A549 (cell line): ENCODE measurements around the gene MED14. TPM values are rescaled to one million over a fixed set of nuclear protein-coding genes. Genes with fewer than 3 reads are reported as not detected.

ENCODE experiments used
- ATAC-seq, 2 experiments: fragments of 200-7000 bp in 1 of 2; fragments of >200 bp in 1 of 2; cut with Nextera tagmentation in 1 of 2; cut with Tn5 transposase in 1 of 2; 3 replicates each; pipeline versions ENCODE4 v1.8.0 to v1.9.1; 2018 to 2020; ENCODE audit warnings: mild to moderate bottlenecking in 1 of 2, moderate library complexity in 1 of 2
- CTCF ChIA-PET: fragments of 300-600 bp; sonication (Branson Sonifier 250); formaldehyde crosslinking; extraction: SDS; loops from one replicate; lab custom pipeline; 2021; ENCODE audit warnings: antibody characterized with exemption, inconsistent platforms; lab: Yijun Ruan, JAX
- POLR2A ChIA-PET: fragments of 350-600 bp; formaldehyde crosslinking; extraction: SDS; loops from one replicate; lab custom pipeline; 2021; ENCODE audit warnings: antibody characterized with exemption, inconsistent platforms; lab: Yijun Ruan, JAX
- DNase-seq, 2 experiments: peaks; one replicate each; pipeline versions ENCODE4 v3.0.0 to v3.0.0-alpha.2; 2011 to 2016; ENCODE audit warnings: low read depth in 1 of 2, low spot score in 1 of 2
- FAIRE-seq: peaks from 2 replicates; lab custom pipeline; 2011; peaks lifted over from hg19 to GRCh38; lab: Jason Lieb, UNC
- H3K27ac ChIP-seq, 2 experiments: fragments of >200 bp; sonication (Bioruptor Twin); formaldehyde crosslinking; 3 replicates each; pipeline ENCODE4 v1.5.1; 2016 to 2017
- H3K4me1 ChIP-seq: fragments of >200 bp; sonication (Bioruptor Twin); formaldehyde crosslinking; 3 replicates; pipeline ENCODE4 v1.6.1; 2016
- H3K4me2 ChIP-seq: fragments of >200 bp; sonication (Bioruptor Twin); formaldehyde crosslinking; 3 replicates; pipeline ENCODE4 v1.6.1; 2016
- H3K4me3 ChIP-seq: fragments of >200 bp; sonication (Bioruptor Twin); formaldehyde crosslinking; 3 replicates; pipeline ENCODE4 v1.5.1; 2016
- H3K9me3 ChIP-seq: fragments of >200 bp; sonication (Bioruptor Twin); formaldehyde crosslinking; 3 replicates; pipeline ENCODE4 v1.6.1; 2016
- BHLHE40 ChIP-seq: IDR thresholded peaks from 2 replicates; pipeline ENCODE4 v1.6.1; 2012; ENCODE audit warnings: low read depth, low read length, inconsistent platforms
- CHD2 ChIP-seq: fragments of 150-350 bp; IDR thresholded peaks from 2 replicates; pipeline ENCODE4 v1.6.1; 2014; ENCODE audit warnings: low read length; ENCODE audit not compliant: partially characterized antibody
- CHD4 ChIP-seq: fragments of 200-600 bp; sonication (generic); IDR thresholded peaks from 2 replicates; pipeline ENCODE4 v1.6.1; 2016; ENCODE audit warnings: antibody characterized with exemption, mild to moderate bottlenecking, borderline replicate concordance
- EHF ChIP-seq: fragments of 250-450 bp; sonication (Bioruptor Pico); IDR thresholded peaks from 2 replicates; pipeline ENCODE4 v1.5.0; 2020; ENCODE audit warnings: mild to moderate bottlenecking
- ELK1 ChIP-seq: fragments of 150-350 bp; IDR thresholded peaks from 2 replicates; pipeline ENCODE4 v1.6.1; 2014; ENCODE audit warnings: low read depth, mild to moderate bottlenecking, low read length
- FOSB ChIP-seq: fragments of 250-450 bp; sonication (Bioruptor Pico); IDR thresholded peaks from 2 replicates; pipeline ENCODE4 v1.5.0; 2020; ENCODE audit warnings: mild to moderate bottlenecking, moderate library complexity
- FOSL2 ChIP-seq, 2 experiments: fragments of 450-650 bp in 1 of 2; fragments of >200 bp in 1 of 2; sonication (Bioruptor Twin) in 1 of 2; formaldehyde crosslinking; IDR thresholded peaks; 2 replicates each; pipeline versions ENCODE4 v1.5.0 to v1.6.1; 2016 to 2020; ENCODE audit warnings: mild to moderate bottlenecking in 1 of 2, moderate library complexity in 1 of 2
- HEYL ChIP-seq: fragments of 250-450 bp; sonication (Bioruptor Pico); IDR thresholded peaks from 2 replicates; pipeline ENCODE4 v1.8.0; 2021; ENCODE audit warnings: mild to moderate bottlenecking, moderate library complexity
- HOXA7 ChIP-seq: fragments of 250-450 bp; sonication (Bioruptor Pico); IDR thresholded peaks from 2 replicates; pipeline ENCODE4 v1.5.0; 2020; ENCODE audit warnings: mild to moderate bottlenecking, moderate library complexity
- HOXB13 ChIP-seq: fragments of 250-450 bp; sonication (Bioruptor Pico); IDR thresholded peaks from 2 replicates; pipeline ENCODE4 v1.5.0; 2020; ENCODE audit warnings: low read depth, mild to moderate bottlenecking, moderate library complexity
- JUN ChIP-seq, 2 experiments: fragments of >200 bp; sonication (Bioruptor Twin); formaldehyde crosslinking; IDR thresholded peaks; 2 replicates in 1 of 2; 3 replicates in 1 of 2; pipeline ENCODE4 v1.6.1; 2016 to 2017
- JUNB ChIP-seq: fragments of >200 bp; sonication (Bioruptor Twin); formaldehyde crosslinking; IDR thresholded peaks from 2 replicates; pipeline ENCODE4 v1.6.1; 2016
- KDM1A ChIP-seq: fragments of 200-600 bp; sonication (generic); IDR thresholded peaks from 2 replicates; pipeline ENCODE4 v1.6.1; 2016; ENCODE audit warnings: low read depth, mild to moderate bottlenecking
- MAZ ChIP-seq: fragments of 150-350 bp; IDR thresholded peaks from 2 replicates; pipeline ENCODE4 v1.6.1; 2014; ENCODE audit warnings: antibody characterized with exemption, low read depth, low read length, borderline replicate concordance
- NPAS2 ChIP-seq: fragments of 250-450 bp; sonication (Bioruptor Pico); IDR thresholded peaks from 2 replicates; pipeline ENCODE4 v1.8.0; 2022; ENCODE audit warnings: mild to moderate bottlenecking, moderate library complexity, borderline replicate concordance
- NR3C1 ChIP-seq: fragments of >200 bp; sonication (Bioruptor Twin); formaldehyde crosslinking; IDR thresholded peaks from 3 replicates; pipeline ENCODE4 v1.6.1; 2017
- PHF8 ChIP-seq: fragments of 200-600 bp; sonication (generic); IDR thresholded peaks from 2 replicates; pipeline ENCODE4 v1.6.1; 2016; ENCODE audit warnings: low read depth, mild to moderate bottlenecking, antibody characterized with exemption, moderate library complexity, borderline replicate concordance
- POLR2AphosphoS2 ChIP-seq: conservative IDR thresholded peaks from 2 replicates; pipeline ENCODE4 v1.6.1; 2012; ENCODE audit warnings: low read length, improper control_type of control experiment, inconsistent platforms
- REST ChIP-seq: fragments of 200-600 bp; sonication (generic); IDR thresholded peaks from 2 replicates; pipeline ENCODE4 v1.6.1; 2016; ENCODE audit warnings: antibody characterized with exemption, mild to moderate bottlenecking, moderate library complexity
- SMC3 ChIP-seq: fragments of >200 bp; sonication (Bioruptor Twin); formaldehyde crosslinking; IDR thresholded peaks from 3 replicates; pipeline ENCODE4 v1.6.1; 2018; ENCODE audit warnings: inconsistent platforms
- TP53 ChIP-seq: fragments of 250-450 bp; sonication (Bioruptor Pico); IDR thresholded peaks from 2 replicates; pipeline ENCODE4 v1.5.0; 2021; ENCODE audit warnings: mild to moderate bottlenecking, moderate library complexity
- ZC3H11A ChIP-seq: fragments of 450-650 bp; IDR thresholded peaks from 2 replicates; pipeline ENCODE4 v1.6.1; 2014; ENCODE audit warnings: antibody characterized with exemption, mild to moderate bottlenecking
- ZFP36 ChIP-seq: fragments of 450-650 bp; IDR thresholded peaks from 2 replicates; pipeline ENCODE4 v1.6.1; 2014; ENCODE audit warnings: borderline replicate concordance; ENCODE audit not compliant: partially characterized antibody
- WGBS: methylation state at CpG from one replicate; pipeline ENCODE4 v1.1.6; 2017; ENCODE audit errors: missing lambda C conversion rate; 5-methylcytosine and 5-hydroxymethylcytosine counted together
- polyA plus RNA-seq, 4 experiments: library from polyadenylated mRNA; depleted of rRNA in 3 of 4; stranded (reverse); fragments of >200 nt; fragmentation: RNase III in 1 of 4; extraction: RNeasy Plus Mini Kit Qiagen cat#74134 plus additional on column Dnase treatment in 1 of 4; gene quantifications; 2 replicates in 3 of 4; 3 replicates in 1 of 4; pipeline ENCODE4 v1.2.3, GENCODE V29; 2011 to 2017
- TF ChIP-seq, protein P1 (sequence below): fragments of >200 bp; sonication (Bioruptor Twin); formaldehyde crosslinking; IDR thresholded peaks from 3 replicates; pipeline ENCODE4 v1.5.1; 2016
- TF ChIP-seq, protein P2 (sequence below): IDR thresholded peaks from 2 replicates; pipeline ENCODE4 v1.6.1; 2012
- TF ChIP-seq, protein P3 (sequence below): fragments of >200 bp; sonication (Bioruptor Twin); formaldehyde crosslinking; IDR thresholded peaks from 3 replicates; pipeline ENCODE4 v1.6.1; 2016
- TF ChIP-seq, protein P4 (sequence below): fragments of 250-450 bp; sonication (Bioruptor Pico); IDR thresholded peaks from 2 replicates; pipeline ENCODE4 v1.5.0; 2021; ENCODE audit warnings: mild to moderate bottlenecking, moderate library complexity, borderline replicate concordance

Gene MED14
- polyA plus RNA-seq, 2 of the 4 experiments (the other 2 are of a cell fraction), result 26.8 to 62.0 TPM

- no peak for FAIRE-seq
These were observed 5.5 kb downstream of the MED14 start for GRCh38 chrX:40729598-40730584.

DNA sequence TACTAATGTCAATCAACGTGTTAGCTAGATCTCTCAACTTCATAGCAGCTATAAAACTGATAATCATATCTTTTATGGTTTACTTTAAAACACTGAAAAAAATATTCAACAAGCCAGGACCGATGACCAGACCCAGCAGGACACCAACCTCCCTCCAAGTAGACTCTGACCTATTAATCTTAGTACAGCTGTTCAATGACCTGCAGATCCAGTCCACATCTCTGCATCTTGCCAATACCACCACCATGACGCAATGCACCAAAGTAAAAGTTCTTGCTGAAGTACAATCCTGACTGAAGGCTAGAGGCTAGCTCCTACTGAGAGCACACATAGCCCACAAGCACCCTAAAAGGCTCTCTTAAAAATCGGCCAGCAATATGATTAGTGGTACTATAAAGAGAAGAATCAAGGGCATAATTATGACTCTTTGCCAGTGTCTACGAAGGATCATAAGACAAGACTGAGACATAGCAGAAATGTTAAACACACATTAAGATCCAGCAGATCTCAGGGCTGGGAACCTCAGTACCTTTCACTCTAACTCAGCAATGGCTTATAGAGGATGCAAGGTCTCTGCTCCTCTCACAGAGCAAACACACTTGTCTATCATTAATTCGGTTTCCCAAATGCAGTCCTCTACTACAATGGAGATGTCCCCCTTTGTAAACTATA lies 7.6 kb downstream of the MED14 start:
- ChIA-PET POLR2A (no interaction called here), CTCF (no interaction called here)
- Histone ChIP-seq H3K27ac (no peak overlapping the region), H3K4me3 (no peak overlapping the region), H3K4me2 (no peak overlapping the region), H3K9me3 (no peaks in the 10 kb centered on the region), H3K4me1 (no peaks in the 10 kb centered on the region; the same call in 2 of the 3 replicates)
- ATAC-seq (no peak), DNase-seq (no peak), FAIRE-seq (no peak)
- WGBS, result 81% methylated on average over 6 of the region's 6 CpGs
- TF ChIP-seq, protein P1, sequence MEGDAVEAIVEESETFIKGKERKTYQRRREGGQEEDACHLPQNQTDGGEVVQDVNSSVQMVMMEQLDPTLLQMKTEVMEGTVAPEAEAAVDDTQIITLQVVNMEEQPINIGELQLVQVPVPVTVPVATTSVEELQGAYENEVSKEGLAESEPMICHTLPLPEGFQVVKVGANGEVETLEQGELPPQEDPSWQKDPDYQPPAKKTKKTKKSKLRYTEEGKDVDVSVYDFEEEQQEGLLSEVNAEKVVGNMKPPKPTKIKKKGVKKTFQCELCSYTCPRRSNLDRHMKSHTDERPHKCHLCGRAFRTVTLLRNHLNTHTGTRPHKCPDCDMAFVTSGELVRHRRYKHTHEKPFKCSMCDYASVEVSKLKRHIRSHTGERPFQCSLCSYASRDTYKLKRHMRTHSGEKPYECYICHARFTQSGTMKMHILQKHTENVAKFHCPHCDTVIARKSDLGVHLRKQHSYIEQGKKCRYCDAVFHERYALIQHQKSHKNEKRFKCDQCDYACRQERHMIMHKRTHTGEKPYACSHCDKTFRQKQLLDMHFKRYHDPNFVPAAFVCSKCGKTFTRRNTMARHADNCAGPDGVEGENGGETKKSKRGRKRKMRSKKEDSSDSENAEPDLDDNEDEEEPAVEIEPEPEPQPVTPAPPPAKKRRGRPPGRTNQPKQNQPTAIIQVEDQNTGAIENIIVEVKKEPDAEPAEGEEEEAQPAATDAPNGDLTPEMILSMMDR, result no peak
- TF ChIP-seq HOXB13 (CRISPR knock-in tag), result no peak
- no peak for TF ChIP-seq ZC3H11A
- TF ChIP-seq CHD4, result no peak
- no peak for TF ChIP-seq TP53 (CRISPR knock-in tag)
- no peak for TF ChIP-seq ZFP36
- TF ChIP-seq REST, result no peak
- no peak for TF ChIP-seq CHD2
- no peak for TF ChIP-seq NPAS2 (CRISPR knock-in tag)
- TF ChIP-seq FOSL2 (IDR thresholded peaks at IDR 0.05), result no peak
- no peak for TF ChIP-seq FOSL2 (CRISPR knock-in tag; IDR thresholded peaks at IDR 0.05)

More at GRCh38 chrX:40729598-40730584, 5.5 kb downstream of the MED14 start:
- WGBS, result 88% methylated on average over 4 of the region's 4 CpGs
- H3K4me3 ChIP-seq, result no peak overlapping the region
- H3K4me1 ChIP-seq, result peaks cover 15% of the 10 kb centered on the region; the same call in 2 of the 3 replicates
- no peak for DNase-seq
- POLR2A ChIA-PET, result no interaction called here
- TF ChIP-seq KDM1A, result no peak
- TF ChIP-seq, protein P2, sequence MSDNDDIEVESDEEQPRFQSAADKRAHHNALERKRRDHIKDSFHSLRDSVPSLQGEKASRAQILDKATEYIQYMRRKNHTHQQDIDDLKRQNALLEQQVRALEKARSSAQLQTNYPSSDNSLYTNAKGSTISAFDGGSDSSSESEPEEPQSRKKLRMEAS, result no peak
- no peak for TF ChIP-seq MAZ
- TF ChIP-seq, protein P3, sequence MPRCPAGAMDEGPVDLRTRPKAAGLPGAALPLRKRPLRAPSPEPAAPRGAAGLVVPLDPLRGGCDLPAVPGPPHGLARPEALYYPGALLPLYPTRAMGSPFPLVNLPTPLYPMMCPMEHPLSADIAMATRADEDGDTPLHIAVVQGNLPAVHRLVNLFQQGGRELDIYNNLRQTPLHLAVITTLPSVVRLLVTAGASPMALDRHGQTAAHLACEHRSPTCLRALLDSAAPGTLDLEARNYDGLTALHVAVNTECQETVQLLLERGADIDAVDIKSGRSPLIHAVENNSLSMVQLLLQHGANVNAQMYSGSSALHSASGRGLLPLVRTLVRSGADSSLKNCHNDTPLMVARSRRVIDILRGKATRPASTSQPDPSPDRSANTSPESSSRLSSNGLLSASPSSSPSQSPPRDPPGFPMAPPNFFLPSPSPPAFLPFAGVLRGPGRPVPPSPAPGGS, result no peak
- TF ChIP-seq JUNB, result no peak
- no peak for TF ChIP-seq SMC3
- TF ChIP-seq PHF8, result no peak
- no peak for TF ChIP-seq HEYL (CRISPR knock-in tag)
- no peak for TF ChIP-seq HOXA7
- TF ChIP-seq FOSB (CRISPR knock-in tag), result no peak
- no peak for TF ChIP-seq POLR2AphosphoS2
- TF ChIP-seq JUN (IDR thresholded peaks at IDR 0.05), result no peak
- TF ChIP-seq, protein P4, sequence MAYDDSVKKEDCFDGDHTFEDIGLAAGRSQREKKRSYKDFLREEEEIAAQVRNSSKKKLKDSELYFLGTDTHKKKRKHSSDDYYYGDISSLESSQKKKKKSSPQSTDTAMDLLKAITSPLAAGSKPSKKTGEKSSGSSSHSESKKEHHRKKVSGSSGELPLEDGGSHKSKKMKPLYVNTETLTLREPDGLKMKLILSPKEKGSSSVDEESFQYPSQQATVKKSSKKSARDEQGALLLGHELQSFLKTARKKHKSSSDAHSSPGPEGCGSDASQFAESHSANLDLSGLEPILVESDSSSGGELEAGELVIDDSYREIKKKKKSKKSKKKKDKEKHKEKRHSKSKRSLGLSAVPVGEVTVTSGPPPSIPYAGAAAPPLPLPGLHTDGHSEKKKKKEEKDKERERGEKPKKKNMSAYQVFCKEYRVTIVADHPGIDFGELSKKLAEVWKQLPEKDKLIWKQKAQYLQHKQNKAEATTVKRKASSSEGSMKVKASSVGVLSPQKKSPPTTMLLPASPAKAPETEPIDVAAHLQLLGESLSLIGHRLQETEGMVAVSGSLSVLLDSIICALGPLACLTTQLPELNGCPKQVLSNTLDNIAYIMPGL (CRISPR knock-in tag), result no peak
- no peak for TF ChIP-seq NR3C1
- no peak for TF ChIP-seq ZC3H11A
- no peak for TF ChIP-seq BHLHE40
- TF ChIP-seq ELK1, result no peak
- no peak for TF ChIP-seq ZFP36
- no peak for TF ChIP-seq EHF (CRISPR knock-in tag)
- TF ChIP-seq, all 56 proteins: peak for 0
- no peak for ATAC-seq
- Histone ChIP-seq H3K9me3 (no peaks in the 10 kb centered on the region), H3K4me2 (no peak overlapping the region), H3K27ac (no peak overlapping the region)
- CTCF ChIA-PET, result interaction anchor here (1.0 kb wide), 1 partner anchor 20 kb away, joined by 3 read pairs; no protein-coding TSS in a partner anchor
